H1 (cell line): ENCODE data around the gene IFT122. TPM values are rescaled to one million over a fixed set of nuclear protein-coding genes. Genes with fewer than 3 reads are reported as not detected.

Experiments
- ASH2L ChIP-seq: fragments of 200-600, 300-600 bp; sonication (generic); IDR thresholded peaks from one replicate; pipeline ENCODE4 v1.7.1; 2017; ENCODE audit warnings: low read length
- BRCA1 ChIP-seq: IDR thresholded peaks from 2 replicates; pipeline ENCODE4 v1.6.1; 2012; ENCODE audit warnings: low read depth, low read length, improper control_type of control experiment
- CEBPB ChIP-seq: IDR thresholded peaks from 2 replicates; pipeline ENCODE4 v1.6.1; 2012; ENCODE audit warnings: low read depth, low read length
- CHD7 ChIP-seq: fragments of 300-600 bp; sonication (generic); IDR thresholded peaks from 2 replicates; pipeline ENCODE4 v1.7.1; 2012; ENCODE audit warnings: low read length, moderate library complexity, mild to moderate bottlenecking, inconsistent platforms; ENCODE audit not compliant: insufficient replicate concordance
- EZH2 ChIP-seq: fragments of 200-600 bp; sonication (generic); IDR thresholded peaks from 2 replicates; pipeline ENCODE4 v1.7.1; 2012; ENCODE audit warnings: low read depth, mild to moderate bottlenecking, moderate library complexity, low read length, inconsistent platforms; ENCODE audit not compliant: severe bottlenecking
- JUND ChIP-seq: IDR thresholded peaks from 2 replicates; pipeline ENCODE4 v1.6.1; 2011; ENCODE audit warnings: mild to moderate bottlenecking, improper control_type of control experiment, low read length
- MAX ChIP-seq: IDR thresholded peaks from 2 replicates; pipeline ENCODE4 v1.6.1; 2012; ENCODE audit warnings: inconsistent platforms
- POU5F1 ChIP-seq: IDR thresholded peaks from 2 replicates; pipeline ENCODE4 v1.6.1; 2011; ENCODE audit warnings: low read depth, mild to moderate bottlenecking, low read length, moderate library complexity
- SIX5 ChIP-seq: IDR thresholded peaks from 2 replicates; pipeline ENCODE4 v1.6.1; 2011; ENCODE audit warnings: mild to moderate bottlenecking, low read depth, low read length
- SP4 ChIP-seq: IDR thresholded peaks from 2 replicates; pipeline ENCODE4 v1.6.1; 2012; ENCODE audit warnings: low read length, inconsistent platforms
- USF2 ChIP-seq: IDR thresholded peaks from 2 replicates; pipeline ENCODE4 v1.6.1; 2011; ENCODE audit warnings: low read length, improper control_type of control experiment
- YY1 ChIP-seq: IDR thresholded peaks from 2 replicates; pipeline ENCODE4 v1.6.1; 2011; ENCODE audit warnings: low read depth, mild to moderate bottlenecking, low read length
- polyA plus RNA-seq, 7 experiments: library from polyadenylated mRNA; depleted of rRNA in 3 of 7; stranded (reverse) in 5 of 7; unstranded in 2 of 7; fragments of >200 nt in 5 of 7; fragments of 200-250 nt in 2 of 7; gene quantifications; 1 replicate in 5 of 7; 2 replicates in 1 of 7; 4 replicates in 1 of 7; pipeline versions ENCODE4 v1.2.1 to v1.2.3, GENCODE V29; 2011 to 2013; ENCODE audit warnings: missing spikeins in 2 of 7, mixed read lengths in 2 of 7
- total RNA-seq: library from RNA; stranded (reverse); fragmentation: NEBNext Ultra II Directional; extraction: Animal tissue kit (Norgen Biotek cat#: 25700); gene quantifications from 2 replicates; pipeline ENCODE4 v1.2.1, GENCODE V29; 2021

IFT122 gene
- total and polyA plus RNA-seq, 2 of the 8 experiments (the other 6 are each of a cell fraction or from before 2014, with no cell fraction given): 23.7 to 25.1 TPM

GRCh38 chr3:129415830-129416229 lies 24.2 kb upstream of the IFT122 start (continued):
- TF ChIP-seq CHD7 (no peak), POU5F1 (no peak), EZH2 (no peak), SIX5 (no peak), USF2 (no peak), MAX (no peak), BRCA1 (no peak), ASH2L (no peak), YY1 (no peak), CEBPB (no peak), JUND (no peak), SP4 (no peak)
